Measurements from ENCODE around the gene ZNF236.

DNA sequence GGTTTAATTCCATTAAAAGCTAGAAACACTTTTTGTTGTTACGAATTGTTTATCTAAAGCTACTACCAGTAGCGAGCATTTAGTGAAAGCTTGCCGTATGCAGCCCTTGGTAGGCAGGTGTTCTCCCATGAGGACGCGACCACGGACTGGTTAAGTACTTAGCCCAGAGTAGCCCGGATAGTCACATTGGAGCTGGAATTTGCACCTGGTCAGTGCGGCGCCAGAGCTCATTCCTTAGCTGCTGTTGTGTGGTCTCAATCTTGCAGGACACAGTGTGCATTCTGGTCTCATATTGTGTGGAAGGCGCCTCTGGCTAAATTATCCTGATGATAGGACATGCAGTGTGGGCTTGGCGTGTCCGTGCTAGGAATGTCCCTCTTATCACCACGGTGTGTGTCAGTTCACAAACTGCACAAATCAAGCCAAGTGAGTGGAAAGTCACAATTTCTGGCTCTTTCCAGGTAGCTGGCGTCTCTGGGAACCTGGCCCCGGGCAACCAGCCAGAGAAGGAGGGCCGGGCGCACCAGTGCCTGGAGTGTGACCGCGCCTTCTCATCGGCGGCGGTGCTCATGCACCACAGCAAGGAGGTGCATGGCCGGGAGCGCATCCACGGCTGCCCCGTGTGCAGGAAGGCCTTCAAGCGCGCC is 133.3 kb downstream of the ZNF236 start:
- TF ChIP-seq CTCF (IDR thresholded peaks at IDR 0.05): no peak
- no peak for TF ChIP-seq POLR2A (IDR thresholded peaks at IDR 0.05)
